Loucy (cell line): ENCODE data around the gene STXBP5.

Experiments used
- H2AFZ ChIP-seq: fragments of 200-600 bp; sonication (generic); 2 replicates; pipeline ENCODE4 v1.6.0; 2016; ENCODE audit warnings: antibody characterized with exemption, mild to moderate bottlenecking, low read length, moderate library complexity
- H3F3A ChIP-seq: fragments of 200-600 bp; 2 replicates; pipeline ENCODE4 v1.6.0; 2016; ENCODE audit warnings: antibody characterized with exemption, low read depth, mild to moderate bottlenecking
- H3K27me3 ChIP-seq: fragments of 200-600 bp; sonication (generic); 2 replicates; pipeline ENCODE4 v1.6.1; 2014; ENCODE audit warnings: low read length, mild to moderate bottlenecking; ENCODE audit not compliant: insufficient read depth, poor library complexity, severe bottlenecking
- H3K36me3 ChIP-seq: fragments of 200-600 bp; sonication (generic); 2 replicates; pipeline ENCODE4 v1.6.1; 2016; ENCODE audit warnings: low read length; ENCODE audit not compliant: insufficient read depth
- H3K4me1 ChIP-seq: fragments of 200-600 bp; sonication (generic); 2 replicates; pipeline ENCODE4 v1.5.1; 2014; ENCODE audit warnings: low read length, mild to moderate bottlenecking; ENCODE audit not compliant: insufficient read depth, poor library complexity, severe bottlenecking
- H3K4me2 ChIP-seq: fragments of 200-600 bp; sonication (generic); 2 replicates; pipeline ENCODE4 v1.6.0; 2014; ENCODE audit warnings: antibody characterized with exemption, low read length, low read depth, mild to moderate bottlenecking; ENCODE audit not compliant: poor library complexity, severe bottlenecking
- H3K4me3 ChIP-seq: fragments of 200-600 bp; sonication (generic); 2 replicates; pipeline ENCODE4 v1.5.1; 2014; ENCODE audit warnings: low read length, mild to moderate bottlenecking, mixed read lengths; ENCODE audit not compliant: poor library complexity, severe bottlenecking
- H3K79me2 ChIP-seq: fragments of 200-600 bp; sonication (generic); 2 replicates; pipeline ENCODE4 v1.6.1; 2014; ENCODE audit warnings: low read length; ENCODE audit not compliant: insufficient read depth
- H3K9ac ChIP-seq: fragments of 200-600 bp; sonication (generic); 2 replicates; pipeline ENCODE4 v1.6.0; 2014; ENCODE audit warnings: mild to moderate bottlenecking, low read depth, low read length, moderate library complexity; ENCODE audit not compliant: poor library complexity, severe bottlenecking
- H3K9me2 ChIP-seq: fragments of 200-600 bp; sonication (generic); replicated peaks from 2 replicates; pipeline ENCODE4 v1.6.1; 2016; ENCODE audit warnings: low read depth, low read length, mixed read lengths
- H3K9me3 ChIP-seq: fragments of 200-600 bp; sonication (generic); 2 replicates; pipeline ENCODE4 v1.6.1; 2014; ENCODE audit warnings: mild to moderate bottlenecking, antibody characterized with exemption, low read length, low read depth; ENCODE audit not compliant: insufficient read depth
- H4K20me1 ChIP-seq: fragments of 200-600 bp; sonication (generic); 2 replicates; pipeline ENCODE4 v1.6.0; 2014; ENCODE audit warnings: antibody characterized with exemption, low read length, mild to moderate bottlenecking; ENCODE audit not compliant: insufficient read depth, poor library complexity, severe bottlenecking
- CTCF ChIP-seq: fragments of 200-600 bp; sonication (generic); conservative IDR thresholded peaks from 2 replicates; pipeline ENCODE4 v1.5.1; 2014; ENCODE audit warnings: mild to moderate bottlenecking, antibody characterized with exemption, low read length
- EZH2phosphoT487 ChIP-seq: fragments of 200-600 bp; IDR thresholded peaks from 2 replicates; pipeline ENCODE4 v1.6.1; 2018; ENCODE audit warnings: antibody characterized with exemption, mild to moderate bottlenecking, moderate library complexity, borderline replicate concordance

Gene STXBP5

GRCh38 chr6:147321260-147321659, 117.0 kb downstream of the STXBP5 start:
- H2AFZ ChIP-seq, result no peak overlapping the region
- H3K4me1 ChIP-seq, result no peaks in the 10 kb centered on the region
- H4K20me1 ChIP-seq, result no peaks in the 10 kb centered on the region
- H3K9me3 ChIP-seq, result no peaks in the 10 kb centered on the region
- no peak overlapping the region for H3K9ac ChIP-seq
- H3K4me2 ChIP-seq, result no peak overlapping the region
- TF ChIP-seq EZH2phosphoT487, result no peak
- TF ChIP-seq CTCF, result no peak
- no peaks in the 10 kb centered on the region for H3K79me2 ChIP-seq
- no peaks in the 10 kb centered on the region for H3K27me3 ChIP-seq
- no peaks in the 10 kb centered on the region for H3F3A ChIP-seq
- no peak overlapping the region for H3K4me3 ChIP-seq
- no peaks in the 10 kb centered on the region for H3K9me2 ChIP-seq
- peaks cover 15% of the 10 kb centered on the region; the same call in 1 of the 2 replicates for H3K36me3 ChIP-seq

GRCh38 chr6:147322299-147323162, 118.3 kb downstream of the STXBP5 start:
- TF ChIP-seq EZH2phosphoT487 (no peak), CTCF (no peak)
- H3F3A ChIP-seq, result no peaks in the 10 kb centered on the region
- no peaks in the 10 kb centered on the region for H3K9me3 ChIP-seq
- H3K27me3 ChIP-seq, result no peaks in the 10 kb centered on the region
- no peak overlapping the region for H3K9ac ChIP-seq
- H3K9me2 ChIP-seq, result no peaks in the 10 kb centered on the region
- no peak overlapping the region for H3K4me3 ChIP-seq
- no peak overlapping the region for H2AFZ ChIP-seq
- H4K20me1 ChIP-seq, result no peaks in the 10 kb centered on the region
- peaks cover 14% of the 10 kb centered on the region; the same call in 1 of the 2 replicates for H3K36me3 ChIP-seq
- H3K4me2 ChIP-seq, result no peak overlapping the region
- no peaks in the 10 kb centered on the region for H3K4me1 ChIP-seq
- no peaks in the 10 kb centered on the region for H3K79me2 ChIP-seq

GRCh38 chr6:147325557-147325956, 121.3 kb downstream of the STXBP5 start:
- H3K9me3 ChIP-seq, result no peaks in the 10 kb centered on the region

More at GRCh38 chr6:147325557-147325956, 121.3 kb downstream of the STXBP5 start:
- Histone ChIP-seq H3K9me2 (no peaks in the 10 kb centered on the region), H3K9ac (no peak overlapping the region), H3K4me2 (no peak overlapping the region), H3K79me2 (no peaks in the 10 kb centered on the region), H3K4me1 (no peaks in the 10 kb centered on the region), H2AFZ (no peak overlapping the region), H4K20me1 (no peaks in the 10 kb centered on the region), H3K27me3 (no peaks in the 10 kb centered on the region), H3K4me3 (no peak overlapping the region), H3K36me3 (peaks cover 14% of the 10 kb centered on the region; the same call in 1 of the 2 replicates), H3F3A (no peaks in the 10 kb centered on the region)
- no peak for TF ChIP-seq EZH2phosphoT487
- no peak for TF ChIP-seq CTCF
